Measurements from ENCODE around the gene ZNF177.

GRCh38 chr19:9407827-9408226, 45.0 kb downstream of the ZNF177 start:
- TF ChIP-seq CTCF (conservative IDR thresholded peaks at IDR 0.05; ENCODE audit: low read length): no peak
- no peak for TF ChIP-seq EZH2phosphoT487 (IDR thresholded peaks at IDR 0.05; ENCODE audit: borderline replicate concordance)
